ENCODE data around the gene CEBPZOS.
"Not testable (repeated sequence)": the region's sequence is repeated elsewhere in the genome, so short reads cannot be mapped to it uniquely, and the experiment has no call there.

- not testable (repeated sequence) for TF ChIP-seq ZNF350 (tag by site-specific recombination; IDR thresholded peaks at IDR 0.05); ZNF776 (tag by site-specific recombination; IDR thresholded peaks at IDR 0.05; ENCODE audit: borderline replicate concordance); ZNF416 (tag by site-specific recombination; IDR thresholded peaks at IDR 0.05)
- TF ChIP-seq, protein P1, sequence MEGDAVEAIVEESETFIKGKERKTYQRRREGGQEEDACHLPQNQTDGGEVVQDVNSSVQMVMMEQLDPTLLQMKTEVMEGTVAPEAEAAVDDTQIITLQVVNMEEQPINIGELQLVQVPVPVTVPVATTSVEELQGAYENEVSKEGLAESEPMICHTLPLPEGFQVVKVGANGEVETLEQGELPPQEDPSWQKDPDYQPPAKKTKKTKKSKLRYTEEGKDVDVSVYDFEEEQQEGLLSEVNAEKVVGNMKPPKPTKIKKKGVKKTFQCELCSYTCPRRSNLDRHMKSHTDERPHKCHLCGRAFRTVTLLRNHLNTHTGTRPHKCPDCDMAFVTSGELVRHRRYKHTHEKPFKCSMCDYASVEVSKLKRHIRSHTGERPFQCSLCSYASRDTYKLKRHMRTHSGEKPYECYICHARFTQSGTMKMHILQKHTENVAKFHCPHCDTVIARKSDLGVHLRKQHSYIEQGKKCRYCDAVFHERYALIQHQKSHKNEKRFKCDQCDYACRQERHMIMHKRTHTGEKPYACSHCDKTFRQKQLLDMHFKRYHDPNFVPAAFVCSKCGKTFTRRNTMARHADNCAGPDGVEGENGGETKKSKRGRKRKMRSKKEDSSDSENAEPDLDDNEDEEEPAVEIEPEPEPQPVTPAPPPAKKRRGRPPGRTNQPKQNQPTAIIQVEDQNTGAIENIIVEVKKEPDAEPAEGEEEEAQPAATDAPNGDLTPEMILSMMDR (tag by site-specific recombination; IDR thresholded peaks at IDR 0.05): not testable (repeated sequence)
These were observed 8.9 kb downstream of the CEBPZOS start for GRCh38 chr2:37205071-37205661.

All from HEK293 (cell line).